Smooth muscle cell of the umbilical artery (primary cell): ENCODE results near the gene ARHGEF37. TPM values are rescaled to one million over a fixed set of nuclear protein-coding genes. Genes with fewer than 3 reads are reported as not detected.

Experiments
- total RNA-seq: library from RNA; depleted of rRNA; stranded (reverse); fragments of >200 nt; gene quantifications from 2 replicates; pipeline ENCODE4 v1.2.3, GENCODE V29; 2014

Gene ARHGEF37, protein sequence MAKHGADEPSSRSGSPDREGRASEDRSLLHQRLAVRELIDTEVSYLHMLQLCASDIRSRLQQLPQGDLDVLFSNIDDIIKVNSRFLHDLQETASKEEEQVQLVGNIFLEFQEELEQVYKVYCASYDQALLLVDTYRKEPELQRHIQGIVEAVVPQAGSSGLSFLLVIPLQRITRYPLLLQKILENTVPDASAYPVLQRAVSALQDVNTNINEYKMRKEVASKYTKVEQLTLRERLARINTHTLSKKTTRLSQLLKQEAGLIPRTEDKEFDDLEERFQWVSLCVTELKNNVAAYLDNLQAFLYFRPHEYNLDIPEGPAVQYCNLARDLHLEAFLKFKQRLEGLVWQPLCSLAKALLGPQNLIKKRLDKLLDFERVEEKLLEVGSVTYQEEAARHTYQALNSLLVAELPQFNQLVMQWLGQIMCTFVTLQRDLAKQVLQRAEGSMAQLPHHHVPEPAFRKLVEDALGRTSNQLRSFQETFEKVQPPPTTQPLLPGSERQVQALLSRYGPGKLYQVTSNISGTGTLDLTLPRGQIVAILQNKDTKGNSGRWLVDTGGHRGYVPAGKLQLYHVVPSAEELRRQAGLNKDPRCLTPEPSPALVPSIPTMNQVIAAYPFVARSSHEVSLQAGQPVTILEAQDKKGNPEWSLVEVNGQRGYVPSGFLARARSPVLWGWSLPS
- 0.30 and 0.32 TPM in 2 replicates for total RNA-seq

DNA sequence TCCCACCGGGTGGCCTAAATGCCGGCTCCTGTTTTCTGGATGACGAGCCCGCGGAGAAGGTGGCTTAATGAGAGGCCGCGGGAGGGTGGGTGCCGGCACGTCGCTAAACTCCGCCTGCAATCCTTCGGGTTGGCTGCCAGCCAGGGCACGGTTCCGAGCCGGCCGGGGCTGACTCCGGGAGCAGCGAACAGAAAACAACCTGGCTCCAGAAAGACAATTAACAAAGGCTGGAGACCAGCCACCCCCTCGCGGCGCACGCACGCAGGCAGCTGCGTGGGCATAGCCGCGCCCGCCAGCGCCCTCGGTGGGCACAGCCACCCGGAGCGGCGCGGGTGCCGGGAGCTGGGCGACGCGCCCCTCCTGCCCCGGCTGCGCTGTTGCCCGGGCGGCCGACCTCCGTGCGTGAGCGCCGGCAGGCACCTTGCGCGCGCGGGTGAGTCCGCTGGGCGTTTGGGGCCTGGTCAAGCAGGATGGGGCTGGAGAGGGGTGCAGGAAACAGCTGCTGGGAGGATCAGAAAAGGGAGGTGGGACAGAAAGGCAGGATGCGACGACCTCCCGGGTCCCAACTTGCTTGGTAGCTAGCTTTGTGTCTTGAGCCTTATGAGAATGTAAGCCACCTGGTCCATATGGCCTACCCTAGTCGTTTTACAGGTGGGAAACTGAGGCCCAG lies at the start of gene ARHGEF37:
ARHGEF37 (plus strand) TSS at position 307 of the 670 bp plus-strand sequence. CDS start 16,272 bp downstream, outside the sequence.

DNA sequence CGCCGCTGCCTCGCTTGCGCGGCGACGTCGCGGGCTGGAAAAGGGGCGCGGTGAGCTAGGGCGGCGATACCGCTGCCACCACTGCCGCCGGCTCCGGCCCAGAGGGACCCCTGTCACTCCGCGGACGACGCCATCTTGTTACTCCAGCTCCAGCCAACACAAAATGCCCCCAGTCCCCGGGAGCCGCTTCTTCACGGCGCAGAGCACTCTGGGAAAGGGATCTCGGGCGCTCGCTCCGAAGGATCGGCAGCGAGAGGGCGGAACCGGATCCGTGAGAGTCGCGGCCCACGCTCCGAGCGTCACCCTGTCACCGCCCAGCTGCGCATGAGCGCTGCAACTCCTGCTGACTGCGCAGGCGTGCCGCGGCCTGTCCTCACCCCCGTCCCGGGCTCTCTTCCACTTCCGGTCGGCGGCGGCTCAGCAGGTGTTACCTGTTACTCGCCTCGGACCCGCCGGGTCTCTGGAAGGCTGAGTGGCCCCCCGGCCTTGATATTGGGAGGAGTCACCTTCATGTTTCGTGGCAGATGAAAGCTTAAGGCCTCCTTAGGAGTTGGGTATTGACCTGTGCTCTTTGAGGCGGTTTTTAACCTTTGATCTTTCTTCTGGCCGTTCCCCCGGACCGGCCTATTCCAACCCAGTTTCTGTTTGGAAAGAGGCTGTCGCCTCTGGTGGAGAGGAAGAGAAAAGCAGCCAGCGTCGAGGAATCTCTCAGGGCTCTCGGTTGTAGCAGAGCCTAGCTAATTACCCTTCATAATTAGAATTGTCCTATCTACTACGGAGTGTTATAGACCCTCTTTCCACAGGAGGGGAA lies 29.9 kb upstream of the ARHGEF37 start, which contains the start of gene CSNK1A1:
CSNK1A1 (minus strand) TSS at position 213 of the 811 bp plus-strand sequence. CDS start 475 bp downstream, outside the sequence.

Other genes with a start within 250 kb of the ARHGEF37 start
- gene GRPEL2, start 236.0 kb upstream of the ARHGEF37 start, total RNA-seq: 16.4 and 21.7 TPM in 2 replicates
- gene PCYOX1L, start 223.5 kb upstream of the ARHGEF37 start, total RNA-seq: 16.8 and 17.5 TPM in 2 replicates
- 0.59 TPM in 1 of 2 replicates, not detected in the other for gene IL17B, start 202.2 kb upstream of the ARHGEF37 start, total RNA-seq
- gene CSNK1A1, start 30.1 kb upstream of the ARHGEF37 start, total RNA-seq: 510 and 556 TPM in 2 replicates
- 0.30 and 1.5 TPM in 2 replicates for gene PPARGC1B, start 148.8 kb downstream of the ARHGEF37 start, total RNA-seq